Upper lobe of left lung (tissue), 4 donors: ENCODE results near the gene SPATA25.

Source experiments
- EP300 ChIP-seq, 4 donors: sonication (generic); formaldehyde crosslinking; IDR thresholded peaks; one replicate each; pipeline ENCODE4 v1.5.1; 2017; ENCODE audit warnings: antibody characterized with exemption in 4 of 4, control low read depth in 2 of 4
- POLR2AphosphoS5 ChIP-seq, 2 donors: sonication (generic); formaldehyde crosslinking; IDR thresholded peaks; one replicate each; pipeline ENCODE4 v1.5.1; 2017; ENCODE audit warnings: antibody characterized with exemption in 2 of 2
- TF ChIP-seq, protein P1 (sequence below), 6 experiments: fragments of 450-650 bp in 4 of 6; fragments of 200-600 bp in 2 of 6; sonication (generic) in 2 of 6; IDR thresholded peaks; one replicate each; pipeline ENCODE4 v1.5.1; 2016 to 2019; ENCODE audit warnings: antibody characterized with exemption in 6 of 6

DNA sequence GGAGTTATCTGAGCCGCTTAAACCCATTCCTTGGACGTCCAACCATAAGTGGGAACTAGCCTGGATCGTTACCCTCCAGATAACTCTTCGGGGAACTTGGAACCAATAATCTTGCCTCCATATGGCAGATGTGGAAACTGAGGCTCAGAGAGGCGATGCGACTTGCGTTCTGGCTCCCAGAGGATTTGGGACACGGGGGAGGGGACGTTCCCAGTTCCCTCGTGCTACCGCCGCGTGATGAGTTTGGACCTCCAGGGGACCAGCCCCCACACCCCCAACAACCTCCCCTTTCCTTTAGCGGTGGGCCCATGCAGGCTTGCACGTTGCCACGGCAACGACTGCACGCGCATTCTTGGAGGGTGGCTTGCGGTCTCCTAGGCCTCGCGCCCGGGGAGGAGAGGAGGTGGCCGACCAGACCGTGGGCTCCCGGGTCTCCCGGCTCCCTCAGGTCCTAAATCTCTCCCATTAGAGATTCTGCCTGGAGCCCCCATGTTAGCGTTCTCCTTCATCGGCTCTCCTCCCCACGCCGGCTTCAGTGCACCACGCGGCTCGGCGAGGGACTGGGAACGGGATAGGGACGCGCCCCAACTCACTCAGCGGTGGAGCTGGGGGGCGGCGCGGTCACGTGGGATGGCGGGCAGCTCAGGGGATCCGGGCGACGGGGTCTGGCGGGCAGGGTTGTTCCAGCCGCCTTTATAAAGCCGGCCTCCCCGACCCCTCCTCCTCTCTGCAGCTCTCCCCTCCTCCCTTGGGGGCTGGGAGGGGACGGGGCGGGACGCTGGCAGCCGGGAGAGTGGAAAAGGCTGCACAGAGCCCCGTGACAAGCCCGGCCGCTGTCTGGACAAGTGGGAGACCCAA lies 24.3 kb upstream of the SPATA25 start, which contains the start of gene PLTP:
- TF ChIP-seq, protein P1, sequence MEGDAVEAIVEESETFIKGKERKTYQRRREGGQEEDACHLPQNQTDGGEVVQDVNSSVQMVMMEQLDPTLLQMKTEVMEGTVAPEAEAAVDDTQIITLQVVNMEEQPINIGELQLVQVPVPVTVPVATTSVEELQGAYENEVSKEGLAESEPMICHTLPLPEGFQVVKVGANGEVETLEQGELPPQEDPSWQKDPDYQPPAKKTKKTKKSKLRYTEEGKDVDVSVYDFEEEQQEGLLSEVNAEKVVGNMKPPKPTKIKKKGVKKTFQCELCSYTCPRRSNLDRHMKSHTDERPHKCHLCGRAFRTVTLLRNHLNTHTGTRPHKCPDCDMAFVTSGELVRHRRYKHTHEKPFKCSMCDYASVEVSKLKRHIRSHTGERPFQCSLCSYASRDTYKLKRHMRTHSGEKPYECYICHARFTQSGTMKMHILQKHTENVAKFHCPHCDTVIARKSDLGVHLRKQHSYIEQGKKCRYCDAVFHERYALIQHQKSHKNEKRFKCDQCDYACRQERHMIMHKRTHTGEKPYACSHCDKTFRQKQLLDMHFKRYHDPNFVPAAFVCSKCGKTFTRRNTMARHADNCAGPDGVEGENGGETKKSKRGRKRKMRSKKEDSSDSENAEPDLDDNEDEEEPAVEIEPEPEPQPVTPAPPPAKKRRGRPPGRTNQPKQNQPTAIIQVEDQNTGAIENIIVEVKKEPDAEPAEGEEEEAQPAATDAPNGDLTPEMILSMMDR (IDR thresholded peaks at IDR 0.05), result no peak
- no peak for TF ChIP-seq EP300 (IDR thresholded peaks at IDR 0.05)
- peak in 1 of 2 donors; percentile 53 for TF ChIP-seq POLR2AphosphoS5 (IDR thresholded peaks at IDR 0.05)
